GM23248 (cell line): ENCODE measurements around the gene ZNF750. TPM values are rescaled to one million over a fixed set of nuclear protein-coding genes. Genes with fewer than 3 reads are reported as not detected.
A peak's percentile ranks its signal among the peaks of the same experiment; 100 is the strongest.

Experiments
- DNase-seq: peaks from one replicate; pipeline ENCODE4 v3.0.0-alpha.2; 2015
- H2AFZ ChIP-seq: fragments of 200-600 bp; sonication (generic); 2 replicates; pipeline ENCODE4 v1.6.1; 2016; ENCODE audit warnings: antibody characterized with exemption
- H3F3A ChIP-seq: fragments of 200-600 bp; sonication (generic); 2 replicates; pipeline ENCODE4 v1.6.1; 2016; ENCODE audit warnings: mild to moderate bottlenecking, antibody characterized with exemption, mixed run types; ENCODE audit not compliant: insufficient read depth
- H3K27ac ChIP-seq: fragments of 200-600 bp; sonication (generic); 2 replicates; pipeline ENCODE4 v1.5.1; 2016; ENCODE audit warnings: mild to moderate bottlenecking
- H3K27me3 ChIP-seq: fragments of 200-600 bp; sonication (generic); replicated peaks from 2 replicates; pipeline ENCODE4 v1.6.1; 2016; ENCODE audit warnings: mild to moderate bottlenecking; ENCODE audit not compliant: insufficient read depth
- H3K36me3 ChIP-seq: fragments of 200-600 bp; sonication (generic); 2 replicates; pipeline ENCODE4 v1.6.1; 2016; ENCODE audit warnings: low read depth, mild to moderate bottlenecking
- H3K4me1 ChIP-seq: fragments of 200-600 bp; sonication (generic); 2 replicates; pipeline ENCODE4 v1.6.1; 2016; ENCODE audit warnings: mild to moderate bottlenecking; ENCODE audit not compliant: insufficient read depth
- H3K4me2 ChIP-seq: fragments of 200-600 bp; sonication (generic); one replicate; pipeline ENCODE4 v1.6.1; 2016; ENCODE audit warnings: mild to moderate bottlenecking; ENCODE audit not compliant: unreplicated experiment
- H3K4me3 ChIP-seq: fragments of 200-600 bp; sonication (generic); 2 replicates; pipeline ENCODE4 v1.5.1; 2016; ENCODE audit warnings: mild to moderate bottlenecking
- H3K79me2 ChIP-seq: fragments of 200-600 bp; sonication (generic); 2 replicates; pipeline ENCODE4 v1.6.1; 2016; ENCODE audit warnings: mild to moderate bottlenecking; ENCODE audit not compliant: insufficient read depth
- H3K9ac ChIP-seq: fragments of 200-600 bp; sonication (generic); 2 replicates; pipeline ENCODE4 v1.6.1; 2016; ENCODE audit warnings: mild to moderate bottlenecking
- H3K9me2 ChIP-seq: fragments of 200-600 bp; sonication (generic); 2 replicates; pipeline ENCODE4 v1.6.1; 2016; ENCODE audit warnings: mixed run types, mild to moderate bottlenecking, moderate library complexity; ENCODE audit not compliant: insufficient read depth
- H3K9me3 ChIP-seq: fragments of 200-600 bp; sonication (generic); one replicate; pipeline ENCODE4 v1.6.1; 2017; ENCODE audit warnings: low read depth
- H4K20me1 ChIP-seq: fragments of 200-600 bp; sonication (generic); 2 replicates; pipeline ENCODE4 v1.6.0; 2016; ENCODE audit not compliant: insufficient read depth
- EZH2 ChIP-seq: fragments of 200-600 bp; sonication (generic); IDR thresholded peaks from 2 replicates; pipeline ENCODE4 v1.6.1; 2018; ENCODE audit warnings: antibody characterized with exemption, mild to moderate bottlenecking; ENCODE audit not compliant: insufficient read depth, poor library complexity, severe bottlenecking
- EZH2phosphoT487 ChIP-seq: fragments of 200-600 bp; sonication (generic); IDR thresholded peaks from 2 replicates; pipeline ENCODE4 v1.6.1; 2018; ENCODE audit warnings: antibody characterized with exemption, moderate library complexity, mild to moderate bottlenecking, low read depth; ENCODE audit not compliant: insufficient read depth
- WGBS, 2 experiments: methylation state at CpG; one replicate each; pipeline ENCODE4 v1.1.6; 2015 to 2017; ENCODE audit warnings: low lambda C conversion rate in 2 of 2, low coverage in 1 of 2; ENCODE audit errors: missing lambda C conversion rate in 2 of 2; 5-methylcytosine and 5-hydroxymethylcytosine counted together
- in situ Hi-C: fragments of 300-500 bp; cut with MboI; formaldehyde crosslinking; loops from 2 replicates; pipeline ENCODE4 v1.15.0; 2020
- polyA plus RNA-seq: library from polyadenylated mRNA; unstranded; fragments of >200 nt; fragmentation: Nextera tagmentation; extraction: Ambion mirVana; gene quantifications from 2 replicates; pipeline ENCODE4 v1.2.1, GENCODE V29; 2016
- total RNA-seq: library from RNA; depleted of rRNA; stranded (reverse); fragments of >200 nt; shearing (Covaris generic); gene quantifications from 2 replicates; pipeline ENCODE4 v1.2.3, GENCODE V29; 2014

The ZNF750 gene
- total and polyA plus RNA-seq, 2 experiments from 2014 or later, result 0.11 TPM; not detected in 1

DNA sequence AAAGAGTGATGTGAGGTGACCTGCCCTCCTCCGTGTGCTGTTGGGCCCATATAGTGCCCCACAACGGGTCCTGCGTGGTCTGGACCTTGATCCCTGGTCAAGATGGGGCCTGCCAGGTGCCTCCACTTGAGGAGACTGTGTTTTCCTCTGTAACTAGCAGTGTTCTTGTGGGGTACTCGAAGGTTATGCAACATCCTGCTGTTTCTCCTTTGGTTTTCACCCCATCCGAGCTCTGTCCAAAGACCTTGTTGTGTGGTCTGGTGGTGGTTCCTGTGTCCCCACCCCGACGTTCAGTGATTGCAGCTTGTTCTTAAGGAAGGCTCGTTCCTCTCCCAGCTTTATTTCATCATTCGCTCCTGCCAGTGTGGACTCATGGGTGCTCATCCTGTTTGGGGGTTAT lies 38.7 kb upstream of the ZNF750 start:
- WGBS, 2 experiments, result 85 to 88% methylated on average over 9 of the region's 9 CpGs
- in situ Hi-C loops, result no loop called here
- H4K20me1 ChIP-seq, result no peaks in the 10 kb centered on the region

DNA sequence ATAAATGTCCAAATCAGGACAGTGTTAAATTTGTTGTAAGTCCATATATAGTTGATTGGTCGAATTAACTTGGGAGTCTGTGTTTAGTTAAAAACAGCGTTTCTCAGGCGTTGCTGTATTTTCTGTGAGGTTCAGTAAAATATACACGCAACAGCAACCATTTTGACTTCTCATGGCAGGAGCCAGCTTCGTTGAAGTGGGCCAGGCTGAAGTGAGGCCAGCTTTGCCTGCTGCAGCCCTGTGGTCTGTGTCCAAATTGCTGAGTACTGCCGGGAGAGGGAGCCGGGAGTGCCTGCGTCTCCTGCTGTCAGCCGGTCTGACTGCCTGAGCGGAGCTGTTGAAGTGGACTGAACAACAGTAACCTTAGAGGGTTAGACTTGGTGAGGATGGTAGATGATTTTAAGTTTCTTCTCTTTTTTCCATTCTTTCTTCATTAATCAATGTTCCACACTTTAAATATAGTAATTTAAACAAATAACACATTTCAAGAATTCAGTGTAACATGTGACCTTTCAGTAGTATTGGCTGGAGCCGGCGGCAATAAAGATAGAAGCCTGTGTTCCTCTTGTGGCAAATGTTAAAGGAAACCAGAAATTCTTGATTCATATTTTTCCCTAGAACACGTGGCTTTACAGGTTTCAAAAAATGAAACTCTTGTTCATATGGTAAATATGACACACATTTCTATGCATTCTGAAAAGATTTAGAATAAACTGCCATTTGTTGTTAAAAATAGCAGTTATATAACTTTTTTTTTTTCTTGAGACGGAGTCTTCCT lies 37.0 kb upstream of the ZNF750 start:
- no peaks in the 10 kb centered on the region for H4K20me1 ChIP-seq
- H3F3A ChIP-seq, result peaks cover 10% of the 10 kb centered on the region; the same call in 1 of the 2 replicates
- TF ChIP-seq EZH2phosphoT487 (no peak), EZH2 (no peak)
- in situ Hi-C loops, result no loop called here
- peak overlapping the region; percentile 74 for H2AFZ ChIP-seq
- H3K36me3 ChIP-seq, result no peaks in the 10 kb centered on the region
- no peaks in the 10 kb centered on the region for H3K9me3 ChIP-seq
- no peaks in the 10 kb centered on the region for H3K9me2 ChIP-seq
- peak; percentile 93 for DNase-seq
- H3K4me3 ChIP-seq, result no peak overlapping the region
- H3K27ac ChIP-seq, result peak overlapping the region; percentile 66
- WGBS, 2 experiments, result 10 to 12% methylated on average over 14 of the region's 14 CpGs
- no peaks in the 10 kb centered on the region for H3K79me2 ChIP-seq
- H3K9ac ChIP-seq, result peak overlapping the region; percentile 65
- H3K27me3 ChIP-seq, result no peaks in the 10 kb centered on the region
- peak overlapping the region; percentile 56 for H3K4me2 ChIP-seq
- peaks cover 13% of the 10 kb centered on the region for H3K4me1 ChIP-seq

More for the DNA sequence above, 38.7 kb upstream of the ZNF750 start:
- Histone ChIP-seq H2AFZ (no peak overlapping the region), H3K4me1 (peaks cover 13% of the 10 kb centered on the region), H3K4me3 (no peak overlapping the region), H3K9me2 (no peaks in the 10 kb centered on the region), H3K9ac (no peak overlapping the region), H3K27me3 (no peaks in the 10 kb centered on the region), H3K9me3 (no peaks in the 10 kb centered on the region), H3K36me3 (no peaks in the 10 kb centered on the region), H3K4me2 (no peak overlapping the region), H3K79me2 (no peaks in the 10 kb centered on the region), H3K27ac (no peak overlapping the region), H3F3A (peaks cover 10% of the 10 kb centered on the region; the same call in 1 of the 2 replicates)
- no peak for DNase-seq
- no peak for TF ChIP-seq EZH2
- no peak for TF ChIP-seq EZH2phosphoT487

DNA sequence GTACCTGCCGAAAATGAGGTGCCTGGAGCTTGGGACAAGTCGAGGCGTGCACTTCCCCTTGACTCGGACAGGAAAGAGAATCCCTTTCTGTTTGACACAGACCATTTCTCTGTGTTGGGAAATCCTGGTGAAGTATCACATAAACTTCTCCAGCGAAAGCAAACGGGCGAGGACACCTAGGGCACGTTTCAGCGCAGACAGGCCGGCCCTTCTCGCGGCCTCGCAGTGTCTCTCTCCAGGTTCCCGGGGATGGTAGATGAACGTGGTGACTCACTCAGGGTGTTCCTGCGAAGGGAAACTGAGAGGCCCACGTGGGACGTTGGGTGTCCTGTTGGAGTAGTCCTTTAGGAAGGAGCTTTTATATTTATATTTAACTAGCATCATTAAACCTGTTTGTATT lies 36.3 kb upstream of the ZNF750 start:
- Histone ChIP-seq H3K79me2 (no peaks in the 10 kb centered on the region), H3K4me2 (peak overlapping the region; percentile 56), H3F3A (peaks cover 10% of the 10 kb centered on the region; the same call in 1 of the 2 replicates), H3K27me3 (no peaks in the 10 kb centered on the region), H3K9ac (peak overlapping the region; percentile 65), H3K4me1 (peaks cover 13% of the 10 kb centered on the region), H3K36me3 (no peaks in the 10 kb centered on the region), H3K9me3 (no peaks in the 10 kb centered on the region), H3K4me3 (no peak overlapping the region), H3K27ac (peak overlapping the region; percentile 66), H3K9me2 (no peaks in the 10 kb centered on the region), H2AFZ (peak overlapping the region; percentile 74), H4K20me1 (no peaks in the 10 kb centered on the region)
- 45 to 50% methylated on average over 18 of the region's 18 CpGs for WGBS, 2 experiments
- in situ Hi-C loops, result no loop called here
- no peak for TF ChIP-seq EZH2
- no peak for TF ChIP-seq EZH2phosphoT487
- DNase-seq, result peak; percentile 80

DNA sequence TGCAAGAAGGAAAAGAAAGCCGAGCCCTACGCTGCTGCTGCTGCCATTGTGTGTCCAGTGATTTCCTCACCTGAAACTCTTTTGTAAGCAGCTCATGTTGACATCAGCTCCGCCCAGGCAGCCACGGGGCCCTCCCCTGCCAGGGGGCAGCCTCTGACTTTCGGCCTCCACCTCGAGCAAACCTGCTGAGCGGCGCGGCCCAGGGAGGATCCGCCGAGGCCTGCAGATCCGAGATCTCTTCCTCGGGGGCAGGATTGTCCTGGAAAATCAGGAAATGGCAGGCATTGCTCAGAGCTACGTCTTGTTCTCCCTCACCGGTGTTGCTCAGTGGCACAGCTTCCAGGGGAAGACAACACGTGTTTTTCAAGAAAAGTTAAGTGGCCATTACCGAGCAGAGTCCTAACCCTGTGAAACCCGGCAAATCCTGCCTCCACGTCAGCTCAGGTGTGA lies 35.6 kb upstream of the ZNF750 start:
- H3K9ac ChIP-seq, result no peak overlapping the region
- WGBS, 2 experiments, result 95 to 96% methylated on average over 19 of the region's 19 CpGs

More for the DNA sequence above, 35.6 kb upstream of the ZNF750 start:
- peaks cover 10% of the 10 kb centered on the region; the same call in 1 of the 2 replicates for H3F3A ChIP-seq
- peaks cover 13% of the 10 kb centered on the region for H3K4me1 ChIP-seq
- H3K36me3 ChIP-seq, result no peaks in the 10 kb centered on the region
- no peak overlapping the region for H3K27ac ChIP-seq
- H3K79me2 ChIP-seq, result no peaks in the 10 kb centered on the region
- no peaks in the 10 kb centered on the region for H3K27me3 ChIP-seq
- no peaks in the 10 kb centered on the region for H4K20me1 ChIP-seq
- no peaks in the 10 kb centered on the region for H3K9me3 ChIP-seq
- TF ChIP-seq EZH2phosphoT487, result no peak
- TF ChIP-seq EZH2, result no peak
- DNase-seq, result no peak
- in situ Hi-C loops, result no loop called here
- no peak overlapping the region for H3K4me2 ChIP-seq
- H2AFZ ChIP-seq, result no peak overlapping the region
- H3K9me2 ChIP-seq, result no peaks in the 10 kb centered on the region
- H3K4me3 ChIP-seq, result no peak overlapping the region
